Measurements from ENCODE around the gene TENT5C.

The TENT5C gene

GRCh38 chr1:117613969-117614729 lies 8.3 kb downstream of the TENT5C start:
- no peak for DNase-seq

- peak; percentile 39 for DNase-seq
These were observed 9.6 kb downstream of the TENT5C start for GRCh38 chr1:117615474-117615873.

- DNase-seq: no peak
These were observed 10.5 kb downstream of the TENT5C start for GRCh38 chr1:117616356-117616755.

GRCh38 chr1:117616967-117617366 lies 11.1 kb downstream of the TENT5C start:
- DNase-seq: no peak

GRCh38 chr1:117618450-117619122 lies 12.7 kb downstream of the TENT5C start:
- no peak for DNase-seq

GRCh38 chr1:117620440-117620839 lies 14.6 kb downstream of the TENT5C start:
- DNase-seq: no peak

- DNase-seq: no peak
These were observed 15.5 kb downstream of the TENT5C start for GRCh38 chr1:117621316-117621715.

- DNase-seq: no peak
These were observed 16.9 kb downstream of the TENT5C start for GRCh38 chr1:117622726-117623125.

GRCh38 chr1:117623141-117623540 lies 17.3 kb downstream of the TENT5C start:
- no peak for DNase-seq

GRCh38 chr1:117623698-117624097 lies 17.9 kb downstream of the TENT5C start:
- no peak for DNase-seq

- DNase-seq: no peak
These were observed 21.8 kb downstream of the TENT5C start for GRCh38 chr1:117627546-117628130.

GRCh38 chr1:117628343-117628742 lies 22.5 kb downstream of the TENT5C start:
- no peak for DNase-seq

- no peak for DNase-seq
These were observed 24.0 kb downstream of the TENT5C start for GRCh38 chr1:117629625-117630422.

- DNase-seq: no peak
These were observed 24.7 kb downstream of the TENT5C start for GRCh38 chr1:117630423-117630998.

GRCh38 chr1:117631359-117632160 lies 25.7 kb downstream of the TENT5C start:
- DNase-seq: no peak

- no peak for DNase-seq
These were observed 26.6 kb downstream of the TENT5C start for GRCh38 chr1:117632269-117633067.

GRCh38 chr1:117633068-117633345 lies 27.2 kb downstream of the TENT5C start:
- DNase-seq: no peak

GRCh38 chr1:117633423-117633822 lies 27.6 kb downstream of the TENT5C start:
- no peak for DNase-seq

GRCh38 chr1:117633936-117634335 lies 28.1 kb downstream of the TENT5C start:
- DNase-seq: no peak

GRCh38 chr1:117634631-117635030 lies 28.8 kb downstream of the TENT5C start:
- DNase-seq: no peak

- DNase-seq: no peak
These were observed 30.0 kb downstream of the TENT5C start for GRCh38 chr1:117635805-117636204.
